Endothelial cell of umbilical vein (primary cell): ENCODE results near the gene PTPRD. TPM values are rescaled to one million over a fixed set of nuclear protein-coding genes. Genes with fewer than 3 reads are reported as not detected.
"Not testable (repeated sequence)": the region's sequence is repeated elsewhere in the genome, so short reads cannot be mapped to it uniquely, and the experiment has no call there.

Experiments
- BruUV-seq: library from RNA; stranded (reverse); fragments of 400-500 nt; replicated peaks from 2 replicates; lab custom pipeline; 2021; lab: Mats Ljungman, UMichigan
- CTCF ChIA-PET: fragments of 300-600, 350-600 bp; sonication (Branson Sonifier 250); formaldehyde crosslinking; loops from one replicate; lab custom pipeline; 2021; ENCODE audit warnings: antibody characterized with exemption, inconsistent platforms; lab: Charles Lee
- POLR2A ChIA-PET: fragments of 300-600, 350-600 bp; sonication (Branson Sonifier 250); formaldehyde crosslinking; loops from one replicate; lab custom pipeline; 2021; ENCODE audit warnings: antibody characterized with exemption, inconsistent platforms; lab: Charles Lee
- DNase-seq: peaks from one replicate; pipeline ENCODE4 v3.0.0-alpha.2; 2011; ENCODE audit warnings: low read depth, low spot score
- FAIRE-seq: peaks from 2 replicates; lab custom pipeline; 2011; peaks lifted over from hg19 to GRCh38; lab: Jason Lieb, UNC
- H2AFZ ChIP-seq: 2 replicates; pipeline ENCODE4 v1.6.0; 2012; ENCODE audit warnings: low read depth, low read length, control low read depth, inconsistent platforms
- H3K27ac ChIP-seq: 2 replicates; pipeline ENCODE4 v1.5.1; 2011; ENCODE audit warnings: low read depth, mild to moderate bottlenecking, control low read depth, low read length, moderate library complexity; ENCODE audit not compliant: insufficient read depth
- H3K27me3 ChIP-seq, 2 experiments: 2 replicates each; pipeline versions ENCODE4 v1.6.0 to v1.6.1; 2011; ENCODE audit warnings: low read length in 2 of 2, mixed read lengths in 1 of 2; ENCODE audit not compliant: control insufficient read depth in 2 of 2, insufficient read depth in 2 of 2
- H3K36me3 ChIP-seq, 2 experiments: 2 replicates in 1 of 2; 3 replicates in 1 of 2; pipeline ENCODE4 v1.5.1; 2011; ENCODE audit warnings: low read length in 2 of 2, mild to moderate bottlenecking in 1 of 2, moderate library complexity in 1 of 2; ENCODE audit not compliant: control insufficient read depth in 2 of 2, insufficient read depth in 2 of 2; ENCODE audit errors: extremely low read depth in 1 of 2
- H3K4me1 ChIP-seq: 3 replicates; pipeline ENCODE4 v1.5.1; 2011; ENCODE audit warnings: mild to moderate bottlenecking, low read length; ENCODE audit not compliant: control insufficient read depth, insufficient read depth; ENCODE audit errors: extremely low read depth
- H3K4me2 ChIP-seq: 2 replicates; pipeline ENCODE4 v1.6.1; 2011; ENCODE audit warnings: low read length, control low read depth, mixed read lengths; ENCODE audit not compliant: insufficient read depth
- H3K4me3 ChIP-seq, 3 experiments: fragments of 200-600 bp in 1 of 3; sonication (generic), shearing (Covaris generic) in 1 of 3; replicated peaks in 1 of 3; 2 replicates each; pipeline ENCODE4 v1.5.1; 2011 to 2016; ENCODE audit warnings: control low read depth in 3 of 3, low read length in 3 of 3, mild to moderate bottlenecking in 2 of 3, inconsistent platforms in 1 of 3, low read depth in 1 of 3, moderate library complexity in 1 of 3; ENCODE audit not compliant: insufficient read depth in 1 of 3
- H3K79me2 ChIP-seq: 2 replicates; pipeline ENCODE4 v1.6.0; 2012; ENCODE audit warnings: low read length, inconsistent platforms; ENCODE audit not compliant: control insufficient read depth, insufficient read depth
- H3K9ac ChIP-seq: replicated peaks from 2 replicates; pipeline ENCODE3; 2011; ENCODE audit warnings: low read length, control low read depth; ENCODE audit not compliant: insufficient read depth; ENCODE audit errors: extremely low read depth
- H3K9me1 ChIP-seq: replicated peaks from 3 replicates; pipeline ENCODE4 v1.6.0; 2011; ENCODE audit warnings: mild to moderate bottlenecking, low read length; ENCODE audit not compliant: control insufficient read depth, insufficient read depth; ENCODE audit errors: extremely low read depth
- H3K9me3 ChIP-seq: replicated peaks from 2 replicates; pipeline ENCODE4 v1.5.1; 2012; ENCODE audit warnings: low read length, inconsistent platforms; ENCODE audit not compliant: control insufficient read depth, insufficient read depth
- H4K20me1 ChIP-seq: replicated peaks from 2 replicates; pipeline ENCODE3; 2011; ENCODE audit warnings: mild to moderate bottlenecking, low read length; ENCODE audit not compliant: control insufficient read depth, insufficient read depth; ENCODE audit errors: extremely low read depth
- EZH2 ChIP-seq: IDR thresholded peaks from 2 replicates; pipeline ENCODE4 v1.6.1; 2012; ENCODE audit warnings: borderline replicate concordance, low read depth, mild to moderate bottlenecking, moderate library complexity, low read length, inconsistent platforms; ENCODE audit not compliant: severe bottlenecking
- FOS ChIP-seq: IDR thresholded peaks from 2 replicates; pipeline ENCODE4 v1.6.1; 2011; ENCODE audit warnings: mild to moderate bottlenecking, low read length, moderate library complexity, borderline replicate concordance; ENCODE audit not compliant: insufficient read depth
- GATA2 ChIP-seq: IDR thresholded peaks from 2 replicates; pipeline ENCODE4 v1.7.0; 2011; ENCODE audit warnings: low read depth, mild to moderate bottlenecking, moderate library complexity, mixed read lengths, low read length; ENCODE audit not compliant: insufficient read length, insufficient read depth
- JUN ChIP-seq: IDR thresholded peaks from 2 replicates; pipeline ENCODE4 v1.6.1; 2011; ENCODE audit warnings: borderline replicate concordance, low read depth; ENCODE audit not compliant: insufficient read length, insufficient read depth
- MYC ChIP-seq: IDR thresholded peaks from one replicate; pipeline ENCODE4 v1.6.1; 2011; ENCODE audit warnings: mild to moderate bottlenecking, low read depth, low read length
- POLR2A ChIP-seq: IDR thresholded peaks from 2 replicates; pipeline ENCODE4 v1.6.1; 2012; ENCODE audit warnings: low read depth, mild to moderate bottlenecking, control low read depth, low read length
- POLR2AphosphoS5 ChIP-seq: IDR thresholded peaks from 2 replicates; pipeline ENCODE4 v1.6.1; 2012; ENCODE audit warnings: low read depth, mild to moderate bottlenecking, control low read depth, low read length, moderate library complexity; ENCODE audit not compliant: insufficient read depth
- dilution Hi-C: fragments of 300-500 bp; cut with MboI; formaldehyde crosslinking; loops from one replicate; pipeline ENCODE4 v1.15.0; 2019; ENCODE audit warnings: low sequenced_read_pairs; ENCODE audit not compliant: extremely low pct_ligation_motif_present
- intact Hi-C: fragments of 100-400 bp; cut with micrococcal nuclease; formaldehyde crosslinking; loops from one replicate; pipeline ENCODE4 v1.10.0; 2022
- polyA plus RNA-seq, 4 experiments: library from polyadenylated mRNA; depleted of rRNA in 3 of 4; stranded (reverse) in 3 of 4; unstranded in 1 of 4; fragments of >200 nt; gene quantifications; 2 replicates each; pipeline versions ENCODE4 v1.2.1 to v1.2.3, GENCODE V29; 2011 to 2012; ENCODE audit warnings: missing spikeins in 1 of 4
- total RNA-seq: library from RNA; stranded (reverse); gene quantifications from 2 replicates; pipeline ENCODE4 v1.2.3, GENCODE V29; 2021
- TF ChIP-seq, protein P1 (sequence below): IDR thresholded peaks from 2 replicates; pipeline ENCODE4 v1.6.1; 2011; ENCODE audit not compliant: insufficient read depth, insufficient read length
- TF ChIP-seq, protein P2 (sequence below), 2 donors: IDR thresholded peaks; 1 replicate in 1 of 2; 2 replicates in 1 of 2; pipeline ENCODE4 v1.5.1; 2011; ENCODE audit warnings: low read length in 2 of 2, mild to moderate bottlenecking in 2 of 2, moderate library complexity in 2 of 2, control low read depth in 1 of 2, inconsistent platforms in 1 of 2, low read depth in 1 of 2; ENCODE audit not compliant: insufficient read depth in 1 of 2; ENCODE audit errors: extremely low read depth in 1 of 2

PTPRD gene
- total and polyA plus RNA-seq, 2 donors (not counting 3 experiments of a cell fraction or from before 2014, with no cell fraction given), result 5.5 to 5.7 TPM

DNA sequence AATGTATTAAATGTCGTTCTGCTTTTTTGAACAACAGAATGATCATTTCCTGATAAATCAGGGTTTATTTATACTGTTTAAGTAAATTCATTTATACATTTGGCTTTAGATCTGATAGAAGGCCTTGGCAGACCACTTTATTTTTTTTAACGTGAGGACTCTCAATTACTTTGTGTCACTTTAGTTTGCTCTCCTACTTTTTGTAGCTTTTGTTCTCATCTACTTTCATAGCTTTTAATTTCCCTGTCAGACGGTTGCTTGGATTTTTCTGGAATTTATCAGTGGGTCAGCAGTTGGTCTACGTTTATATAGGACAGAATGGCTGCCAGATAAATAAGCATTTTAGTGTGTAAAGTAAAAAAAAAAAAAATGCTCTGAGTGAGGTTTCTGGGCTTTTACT is 1910.9 kb downstream of the PTPRD start:
- no peak overlapping the region for H2AFZ ChIP-seq
- no peaks in the 10 kb centered on the region for H3K36me3 ChIP-seq
- intact Hi-C loops, result no loop called here
- no peak overlapping the region for H3K4me2 ChIP-seq
- H3K27me3 ChIP-seq, result no peaks in the 10 kb centered on the region
- ChIA-PET CTCF (no interaction called here), POLR2A (no interaction called here)
- no peaks in the 10 kb centered on the region for H4K20me1 ChIP-seq
- BruUV-seq, result no TSS peak
- FAIRE-seq, result no peak
- no peaks in the 10 kb centered on the region for H3K79me2 ChIP-seq
- no peaks in the 10 kb centered on the region for H3K9me3 ChIP-seq
- H3K9ac ChIP-seq, result no peak overlapping the region
- no peak for DNase-seq
- TF ChIP-seq GATA2 (no peak), FOS (no peak), POLR2AphosphoS5 (no peak), JUN (no peak), POLR2A (no peak), MYC (no peak), EZH2 (no peak)
- TF ChIP-seq, protein P1, sequence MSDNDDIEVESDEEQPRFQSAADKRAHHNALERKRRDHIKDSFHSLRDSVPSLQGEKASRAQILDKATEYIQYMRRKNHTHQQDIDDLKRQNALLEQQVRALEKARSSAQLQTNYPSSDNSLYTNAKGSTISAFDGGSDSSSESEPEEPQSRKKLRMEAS, result no peak
- TF ChIP-seq, protein P2, sequence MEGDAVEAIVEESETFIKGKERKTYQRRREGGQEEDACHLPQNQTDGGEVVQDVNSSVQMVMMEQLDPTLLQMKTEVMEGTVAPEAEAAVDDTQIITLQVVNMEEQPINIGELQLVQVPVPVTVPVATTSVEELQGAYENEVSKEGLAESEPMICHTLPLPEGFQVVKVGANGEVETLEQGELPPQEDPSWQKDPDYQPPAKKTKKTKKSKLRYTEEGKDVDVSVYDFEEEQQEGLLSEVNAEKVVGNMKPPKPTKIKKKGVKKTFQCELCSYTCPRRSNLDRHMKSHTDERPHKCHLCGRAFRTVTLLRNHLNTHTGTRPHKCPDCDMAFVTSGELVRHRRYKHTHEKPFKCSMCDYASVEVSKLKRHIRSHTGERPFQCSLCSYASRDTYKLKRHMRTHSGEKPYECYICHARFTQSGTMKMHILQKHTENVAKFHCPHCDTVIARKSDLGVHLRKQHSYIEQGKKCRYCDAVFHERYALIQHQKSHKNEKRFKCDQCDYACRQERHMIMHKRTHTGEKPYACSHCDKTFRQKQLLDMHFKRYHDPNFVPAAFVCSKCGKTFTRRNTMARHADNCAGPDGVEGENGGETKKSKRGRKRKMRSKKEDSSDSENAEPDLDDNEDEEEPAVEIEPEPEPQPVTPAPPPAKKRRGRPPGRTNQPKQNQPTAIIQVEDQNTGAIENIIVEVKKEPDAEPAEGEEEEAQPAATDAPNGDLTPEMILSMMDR (IDR thresholded peaks at IDR 0.05; ENCODE audit: extremely low read depth in 1 of 2, insufficient read depth in 1 of 2, low read depth in 1 of 2, low read length in 2 of 2), result no peak
- dilution Hi-C loops, result no loop called here
- H3K27ac ChIP-seq, result no peak overlapping the region
- H3K4me3 ChIP-seq, result no peak overlapping the region
- H3K4me1 ChIP-seq, result no peaks in the 10 kb centered on the region
- H3K9me1 ChIP-seq, result no peaks in the 10 kb centered on the region

DNA sequence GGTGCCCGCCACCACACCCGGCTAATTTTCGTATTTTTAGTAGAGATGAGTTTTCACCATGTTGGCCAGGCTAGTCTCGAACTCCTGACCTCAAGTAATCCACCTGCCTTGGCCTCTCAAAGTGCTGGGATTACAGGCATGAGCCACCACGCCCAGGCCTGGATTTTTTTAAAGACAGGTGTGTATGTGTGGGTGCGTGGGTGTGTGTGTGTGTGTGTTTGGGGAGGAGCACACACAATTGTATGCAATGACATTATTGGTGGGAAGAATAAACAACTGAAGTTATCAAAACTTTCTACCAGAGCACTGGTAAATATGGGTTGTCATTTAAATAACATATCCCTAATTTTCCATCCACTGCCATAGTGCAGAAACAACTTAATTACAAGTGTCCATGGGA is 1915.2 kb downstream of the PTPRD start:
- H3K4me1 ChIP-seq, H2AFZ ChIP-seq, H3K27me3 ChIP-seq, intact Hi-C loops, H3K4me2 ChIP-seq, H3K4me3 ChIP-seq, H4K20me1 ChIP-seq, H3K9me1 ChIP-seq, H3K9me3 ChIP-seq, FAIRE-seq, H3K9ac ChIP-seq, BruUV-seq, POLR2A ChIA-PET, DNase-seq, CTCF ChIA-PET, H3K27ac ChIP-seq, dilution Hi-C loops, H3K79me2 ChIP-seq, H3K36me3 ChIP-seq: not testable (repeated sequence)
